ENCODE measurements around the gene TMEM156. TPM values are rescaled to one million over a fixed set of nuclear protein-coding genes. Genes with fewer than 3 reads are reported as not detected.

The TMEM156 gene
- polyA plus RNA-seq, 1 experiment: 0.07 TPM

DNA sequence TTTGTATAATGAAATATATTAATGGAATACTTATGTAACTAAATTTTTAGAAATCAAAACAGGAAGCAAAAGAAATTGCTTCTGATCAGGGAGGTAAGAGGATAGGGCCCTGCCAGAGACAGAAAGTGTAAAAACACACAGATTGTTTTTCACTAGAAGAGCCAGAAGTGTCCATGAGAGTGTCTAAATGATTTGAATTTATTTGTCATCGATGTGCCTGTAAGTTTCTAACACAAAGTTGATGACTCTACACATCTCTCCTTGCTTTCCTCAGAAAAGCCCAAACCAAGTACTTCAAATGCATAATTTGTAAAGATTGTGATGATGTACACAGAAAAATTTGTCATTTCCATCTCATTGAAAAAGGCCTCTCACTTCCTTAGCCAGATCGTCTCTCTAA, 80.6 kb downstream of the TMEM156 start:
- CTCF ChIA-PET: interaction anchor here (0.6 to 2.1 kb wide), 2 partner anchors 9 to 183 kb away, joined by 4 to 6 read pairs; no protein-coding TSS in a partner anchor
- Histone ChIP-seq H3K36me3 (ENCODE audit: control insufficient read depth, insufficient read depth, low read length) (no peaks in the 10 kb centered on the region), H3K27me3 (ENCODE audit: control insufficient read depth, insufficient read depth, low read length) (no peaks in the 10 kb centered on the region), H3K4me3 (ENCODE audit: low read depth, low read length) (no peak overlapping the region)
- TF ChIP-seq, protein P1, sequence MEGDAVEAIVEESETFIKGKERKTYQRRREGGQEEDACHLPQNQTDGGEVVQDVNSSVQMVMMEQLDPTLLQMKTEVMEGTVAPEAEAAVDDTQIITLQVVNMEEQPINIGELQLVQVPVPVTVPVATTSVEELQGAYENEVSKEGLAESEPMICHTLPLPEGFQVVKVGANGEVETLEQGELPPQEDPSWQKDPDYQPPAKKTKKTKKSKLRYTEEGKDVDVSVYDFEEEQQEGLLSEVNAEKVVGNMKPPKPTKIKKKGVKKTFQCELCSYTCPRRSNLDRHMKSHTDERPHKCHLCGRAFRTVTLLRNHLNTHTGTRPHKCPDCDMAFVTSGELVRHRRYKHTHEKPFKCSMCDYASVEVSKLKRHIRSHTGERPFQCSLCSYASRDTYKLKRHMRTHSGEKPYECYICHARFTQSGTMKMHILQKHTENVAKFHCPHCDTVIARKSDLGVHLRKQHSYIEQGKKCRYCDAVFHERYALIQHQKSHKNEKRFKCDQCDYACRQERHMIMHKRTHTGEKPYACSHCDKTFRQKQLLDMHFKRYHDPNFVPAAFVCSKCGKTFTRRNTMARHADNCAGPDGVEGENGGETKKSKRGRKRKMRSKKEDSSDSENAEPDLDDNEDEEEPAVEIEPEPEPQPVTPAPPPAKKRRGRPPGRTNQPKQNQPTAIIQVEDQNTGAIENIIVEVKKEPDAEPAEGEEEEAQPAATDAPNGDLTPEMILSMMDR (IDR thresholded peaks at IDR 0.05; ENCODE audit: insufficient read depth, low read depth, low read length): no peak
- no peak for DNase-seq (ENCODE audit: low read depth)
- POLR2A ChIA-PET: interaction anchor here (0.6 kb wide), 1 partner anchor 83 kb away, joined by 4 read pairs; no protein-coding TSS in a partner anchor

- no peak for DNase-seq (ENCODE audit: low read depth)
- CTCF ChIA-PET: interaction anchor here (1.4 to 2.1 kb wide), 2 partner anchors 8 to 184 kb away, joined by 3 to 6 read pairs; no protein-coding TSS in a partner anchor
- no peaks in the 10 kb centered on the region for H3K27me3 ChIP-seq (ENCODE audit: control insufficient read depth, insufficient read depth, low read length)
- H3K36me3 ChIP-seq (ENCODE audit: control insufficient read depth, insufficient read depth, low read length): no peaks in the 10 kb centered on the region
- POLR2A ChIA-PET: no interaction called here
- TF ChIP-seq, protein P1 (IDR thresholded peaks at IDR 0.05; ENCODE audit: insufficient read depth, low read depth, low read length): no peak
- no peak overlapping the region for H3K4me3 ChIP-seq (ENCODE audit: low read depth, low read length)
Observed at GRCh38 chr4:38950734-38951133, 81.5 kb downstream of the TMEM156 start.

GRCh38 chr4:38950159-38950558, 82.0 kb downstream of the TMEM156 start:
- no peaks in the 10 kb centered on the region for H3K36me3 ChIP-seq (ENCODE audit: control insufficient read depth, insufficient read depth, low read length)
- ChIA-PET CTCF (interaction anchor here (0.9 to 2.1 kb wide), 3 partner anchors 9 to 185 kb away, joined by 3 to 6 read pairs (median 3); no protein-coding TSS in a partner anchor), POLR2A (interaction anchor here (0.6 kb wide), 1 partner anchor 34 kb away, joined by 3 read pairs; no protein-coding TSS in a partner anchor)
- H3K27me3 ChIP-seq (ENCODE audit: control insufficient read depth, insufficient read depth, low read length): no peaks in the 10 kb centered on the region
- DNase-seq (ENCODE audit: low read depth): no peak
- TF ChIP-seq, protein P1 (IDR thresholded peaks at IDR 0.05; ENCODE audit: insufficient read depth, low read depth, low read length): no peak
- no peak overlapping the region for H3K4me3 ChIP-seq (ENCODE audit: low read depth, low read length)

DNA sequence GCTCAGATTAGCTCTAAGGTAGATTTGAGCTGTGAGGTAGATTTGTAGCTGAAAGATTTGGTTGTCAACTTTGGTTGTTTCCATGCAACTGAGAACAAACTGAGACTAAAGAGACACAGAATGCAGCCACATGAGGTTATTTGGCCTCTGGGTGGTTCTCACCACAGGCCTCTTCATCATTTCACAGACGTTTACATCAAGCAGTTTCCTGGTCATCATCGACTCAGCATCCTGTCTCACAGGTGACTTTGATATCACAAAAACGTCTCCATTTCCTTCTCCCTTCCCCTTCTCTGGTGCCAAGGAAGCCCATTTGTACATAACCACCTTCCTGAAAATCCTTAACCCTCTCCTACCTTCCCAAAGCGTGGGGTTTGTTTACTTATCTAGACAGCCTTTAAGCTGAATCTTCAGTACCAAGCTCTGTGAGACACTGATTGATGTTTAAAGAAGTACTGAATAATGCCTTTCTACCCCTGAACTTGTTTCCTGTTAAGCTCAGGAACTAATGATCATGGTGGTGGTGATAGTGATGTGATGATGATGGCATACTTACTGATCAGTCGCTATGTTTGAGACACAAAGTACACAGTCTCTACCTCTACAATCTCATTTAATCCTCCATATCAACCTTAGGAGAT, 82.7 kb downstream of the TMEM156 start:
- no peak for DNase-seq (ENCODE audit: low read depth)
- TF ChIP-seq, protein P1 (IDR thresholded peaks at IDR 0.05; ENCODE audit: insufficient read depth, low read depth, low read length): no peak
- Histone ChIP-seq H3K4me3 (ENCODE audit: low read depth, low read length) (no peak overlapping the region), H3K27me3 (ENCODE audit: control insufficient read depth, insufficient read depth, low read length) (no peaks in the 10 kb centered on the region), H3K36me3 (ENCODE audit: control insufficient read depth, insufficient read depth, low read length) (no peaks in the 10 kb centered on the region; the same call in 1 of the 2 replicates)
- ChIA-PET CTCF (interaction anchor here (0.9 to 1.4 kb wide), 3 partner anchors 10 to 107 kb away, joined by 3 read pairs; no protein-coding TSS in a partner anchor), POLR2A (interaction anchor here (0.6 kb wide), 1 partner anchor 35 kb away, joined by 3 read pairs; no protein-coding TSS in a partner anchor)

GRCh38 chr4:38948551-38948950, 83.7 kb downstream of the TMEM156 start:
- TF ChIP-seq, protein P1 (IDR thresholded peaks at IDR 0.05; ENCODE audit: insufficient read depth, low read depth, low read length): no peak
- POLR2A ChIA-PET: interaction anchor here (0.6 kb wide), 1 partner anchor 1627 kb away, joined by 3 read pairs; no protein-coding TSS in a partner anchor
- DNase-seq (ENCODE audit: low read depth): peak; percentile 86

More at GRCh38 chr4:38948551-38948950, 83.7 kb downstream of the TMEM156 start:
- CTCF ChIA-PET: interaction anchor here (0.7 to 1.0 kb wide), 4 partner anchors 10 to 1386 kb away, joined by 3 to 5 read pairs (median 3); no protein-coding TSS in a partner anchor
- no peak overlapping the region for H3K4me3 ChIP-seq (ENCODE audit: low read depth, low read length)
- no peaks in the 10 kb centered on the region for H3K27me3 ChIP-seq (ENCODE audit: control insufficient read depth, insufficient read depth, low read length)
- H3K36me3 ChIP-seq (ENCODE audit: control insufficient read depth, insufficient read depth, low read length): peaks cover 2% of the 10 kb centered on the region
